Endothelial cell (in vitro differentiated cells): ENCODE data around the gene PLCB2. TPM values are rescaled to one million over a fixed set of nuclear protein-coding genes. Genes with fewer than 3 reads are reported as not detected.

ENCODE experiments used
- DNase-seq: peaks from one replicate; pipeline ENCODE4 v3.0.0; 2021; ENCODE audit warnings: low spot score
- H3K27ac Mint-ChIP-seq: one replicate; pipeline ENCODE4 v1.8.0; 2021; ENCODE audit warnings: mixed read lengths, inconsistent platforms; ENCODE audit not compliant: unreplicated experiment
- H3K27me3 Mint-ChIP-seq: one replicate; pipeline ENCODE4 v1.8.0; 2021; ENCODE audit warnings: mild to moderate bottlenecking, moderate library complexity, mixed read lengths, inconsistent platforms; ENCODE audit not compliant: unreplicated experiment
- H3K36me3 Mint-ChIP-seq: one replicate; pipeline ENCODE4 v1.8.0; 2021; ENCODE audit warnings: mild to moderate bottlenecking, low read depth, mixed read lengths, inconsistent platforms; ENCODE audit not compliant: unreplicated experiment
- H3K4me1 Mint-ChIP-seq: one replicate; pipeline ENCODE4 v1.8.0; 2021; ENCODE audit warnings: mild to moderate bottlenecking, mixed read lengths, inconsistent platforms; ENCODE audit not compliant: unreplicated experiment
- H3K4me3 Mint-ChIP-seq: one replicate; pipeline ENCODE4 v1.8.0; 2021; ENCODE audit warnings: mild to moderate bottlenecking, mixed read lengths, inconsistent platforms; ENCODE audit not compliant: unreplicated experiment
- H3K9me3 Mint-ChIP-seq: one replicate; pipeline ENCODE4 v1.8.0; 2021; ENCODE audit warnings: mixed read lengths, inconsistent platforms; ENCODE audit not compliant: unreplicated experiment
- total RNA-seq: library from RNA; stranded (reverse); fragmentation: NEBNext Ultra II Directional; extraction: Animal tissue kit (Norgen Biotek cat#: 25700); gene quantifications from one replicate; pipeline ENCODE4 v1.2.1, GENCODE V29; 2021; ENCODE audit not compliant: unreplicated experiment
- TF ChIP-seq, protein P1 (sequence below): fragments of 200-600 bp; sonication (generic); IDR thresholded peaks from one replicate; pipeline ENCODE4 v1.5.0; 2021; ENCODE audit warnings: antibody characterized with exemption; ENCODE audit not compliant: unreplicated experiment

The PLCB2 gene
- total RNA-seq, 1 donor from 2014 or later, result 71.3 TPM

DNA sequence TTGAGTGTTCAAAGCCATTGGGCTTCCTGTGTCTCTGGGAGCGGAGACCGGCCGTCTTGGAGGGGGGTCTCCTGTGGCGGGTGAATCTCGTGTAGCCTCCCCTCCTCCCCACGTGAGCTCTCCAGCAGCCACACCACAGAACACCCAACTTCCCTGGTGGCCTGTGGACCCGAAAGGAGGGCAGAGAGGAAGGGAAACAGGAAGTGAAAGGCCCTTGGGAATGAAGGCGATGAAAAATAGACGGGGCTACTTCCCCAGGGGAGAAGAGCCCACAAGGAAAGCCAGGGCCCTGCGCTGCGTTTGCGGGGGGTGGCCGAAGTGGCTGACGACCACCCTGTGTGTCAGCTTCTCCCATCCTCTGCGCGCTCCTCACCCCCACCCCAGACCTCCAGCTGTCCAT lies 30.3 kb downstream of the PLCB2 start:
- no peaks in the 10 kb centered on the region for H3K9me3 Mint-ChIP-seq
- peaks cover 17% of the 10 kb centered on the region for H3K27me3 Mint-ChIP-seq
- H3K4me3 Mint-ChIP-seq, result no peak overlapping the region
- DNase-seq, result no peak
- H3K27ac Mint-ChIP-seq, result no peak overlapping the region
- TF ChIP-seq, protein P1, sequence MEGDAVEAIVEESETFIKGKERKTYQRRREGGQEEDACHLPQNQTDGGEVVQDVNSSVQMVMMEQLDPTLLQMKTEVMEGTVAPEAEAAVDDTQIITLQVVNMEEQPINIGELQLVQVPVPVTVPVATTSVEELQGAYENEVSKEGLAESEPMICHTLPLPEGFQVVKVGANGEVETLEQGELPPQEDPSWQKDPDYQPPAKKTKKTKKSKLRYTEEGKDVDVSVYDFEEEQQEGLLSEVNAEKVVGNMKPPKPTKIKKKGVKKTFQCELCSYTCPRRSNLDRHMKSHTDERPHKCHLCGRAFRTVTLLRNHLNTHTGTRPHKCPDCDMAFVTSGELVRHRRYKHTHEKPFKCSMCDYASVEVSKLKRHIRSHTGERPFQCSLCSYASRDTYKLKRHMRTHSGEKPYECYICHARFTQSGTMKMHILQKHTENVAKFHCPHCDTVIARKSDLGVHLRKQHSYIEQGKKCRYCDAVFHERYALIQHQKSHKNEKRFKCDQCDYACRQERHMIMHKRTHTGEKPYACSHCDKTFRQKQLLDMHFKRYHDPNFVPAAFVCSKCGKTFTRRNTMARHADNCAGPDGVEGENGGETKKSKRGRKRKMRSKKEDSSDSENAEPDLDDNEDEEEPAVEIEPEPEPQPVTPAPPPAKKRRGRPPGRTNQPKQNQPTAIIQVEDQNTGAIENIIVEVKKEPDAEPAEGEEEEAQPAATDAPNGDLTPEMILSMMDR, result no peak
- H3K4me1 Mint-ChIP-seq, result peaks cover 39% of the 10 kb centered on the region
- H3K36me3 Mint-ChIP-seq, result no peaks in the 10 kb centered on the region

DNA sequence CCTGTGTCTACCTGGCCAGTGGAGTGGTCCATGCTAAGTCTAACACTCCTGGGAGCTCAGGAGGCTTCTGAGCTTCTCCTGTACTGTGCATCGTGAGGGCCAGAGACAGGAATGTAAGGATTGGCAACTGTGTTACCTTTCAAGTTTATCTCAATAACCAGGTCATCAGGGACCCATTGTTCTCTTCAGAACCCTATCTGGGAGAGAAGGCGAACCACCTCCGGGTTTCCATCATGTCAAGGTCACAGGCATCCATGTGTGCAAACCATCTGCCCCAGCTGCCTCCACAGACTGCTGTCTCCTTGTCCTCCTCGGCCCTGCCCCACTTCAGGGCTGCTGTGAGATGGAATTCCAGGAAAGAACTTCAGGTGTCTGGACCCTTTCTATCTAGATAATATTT lies 30.8 kb downstream of the PLCB2 start:
- peaks cover 17% of the 10 kb centered on the region for H3K27me3 Mint-ChIP-seq
- H3K27ac Mint-ChIP-seq, result no peak overlapping the region
- no peaks in the 10 kb centered on the region for H3K36me3 Mint-ChIP-seq
- no peak overlapping the region for H3K4me3 Mint-ChIP-seq
- no peaks in the 10 kb centered on the region for H3K9me3 Mint-ChIP-seq
- TF ChIP-seq, protein P1, result no peak
- H3K4me1 Mint-ChIP-seq, result peaks cover 39% of the 10 kb centered on the region
- no peak for DNase-seq

DNA sequence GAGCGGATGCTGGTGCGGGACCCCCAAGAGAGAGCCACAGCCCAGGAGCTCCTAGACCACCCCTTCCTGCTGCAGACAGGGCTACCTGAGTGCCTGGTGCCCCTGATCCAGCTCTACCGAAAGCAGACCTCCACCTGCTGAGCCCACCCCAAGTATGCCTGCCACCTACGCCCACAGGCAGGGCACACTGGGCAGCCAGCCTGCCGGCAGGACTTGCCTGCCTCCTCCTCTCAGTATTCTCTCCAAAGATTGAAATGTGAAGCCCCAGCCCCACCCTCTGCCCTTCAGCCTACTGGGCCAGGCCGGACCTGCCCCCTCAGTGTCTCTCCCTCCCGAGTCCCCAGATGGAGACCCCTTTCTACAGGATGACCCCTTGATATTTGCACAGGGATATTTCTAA lies 31.8 kb downstream of the PLCB2 start:
- Mint-ChIP-seq H3K4me1 (peaks cover 36% of the 10 kb centered on the region), H3K27me3 (peaks cover 13% of the 10 kb centered on the region), H3K36me3 (no peaks in the 10 kb centered on the region), H3K27ac (no peak overlapping the region), H3K4me3 (no peak overlapping the region), H3K9me3 (no peaks in the 10 kb centered on the region)
- TF ChIP-seq, protein P1, result no peak
- no peak for DNase-seq

DNA sequence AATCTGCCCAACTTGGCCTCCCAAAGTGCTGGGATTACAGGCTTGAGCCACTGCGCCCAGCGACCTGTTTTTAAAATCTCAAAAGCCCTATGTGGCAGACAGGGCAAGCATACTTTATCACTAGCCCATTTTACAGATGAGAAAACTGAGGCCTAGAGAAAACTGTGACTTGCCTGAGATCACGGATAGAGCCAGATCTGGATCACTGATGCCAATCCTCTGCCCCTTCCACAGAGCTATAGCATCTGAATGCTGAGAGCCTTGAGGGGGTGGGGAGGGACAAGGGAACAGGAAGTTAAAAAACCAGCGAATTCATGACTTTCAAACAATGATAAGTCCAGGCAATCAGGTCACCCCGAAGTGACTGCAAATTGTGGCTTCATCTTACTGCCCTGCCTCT lies 32.2 kb downstream of the PLCB2 start:
- H3K27ac Mint-ChIP-seq, result no peak overlapping the region
- peaks cover 36% of the 10 kb centered on the region for H3K4me1 Mint-ChIP-seq
- peaks cover 10% of the 10 kb centered on the region for H3K27me3 Mint-ChIP-seq
- H3K9me3 Mint-ChIP-seq, result no peaks in the 10 kb centered on the region
- H3K36me3 Mint-ChIP-seq, result no peaks in the 10 kb centered on the region
- H3K4me3 Mint-ChIP-seq, result no peak overlapping the region
- TF ChIP-seq, protein P1, result no peak
- DNase-seq, result no peak

DNA sequence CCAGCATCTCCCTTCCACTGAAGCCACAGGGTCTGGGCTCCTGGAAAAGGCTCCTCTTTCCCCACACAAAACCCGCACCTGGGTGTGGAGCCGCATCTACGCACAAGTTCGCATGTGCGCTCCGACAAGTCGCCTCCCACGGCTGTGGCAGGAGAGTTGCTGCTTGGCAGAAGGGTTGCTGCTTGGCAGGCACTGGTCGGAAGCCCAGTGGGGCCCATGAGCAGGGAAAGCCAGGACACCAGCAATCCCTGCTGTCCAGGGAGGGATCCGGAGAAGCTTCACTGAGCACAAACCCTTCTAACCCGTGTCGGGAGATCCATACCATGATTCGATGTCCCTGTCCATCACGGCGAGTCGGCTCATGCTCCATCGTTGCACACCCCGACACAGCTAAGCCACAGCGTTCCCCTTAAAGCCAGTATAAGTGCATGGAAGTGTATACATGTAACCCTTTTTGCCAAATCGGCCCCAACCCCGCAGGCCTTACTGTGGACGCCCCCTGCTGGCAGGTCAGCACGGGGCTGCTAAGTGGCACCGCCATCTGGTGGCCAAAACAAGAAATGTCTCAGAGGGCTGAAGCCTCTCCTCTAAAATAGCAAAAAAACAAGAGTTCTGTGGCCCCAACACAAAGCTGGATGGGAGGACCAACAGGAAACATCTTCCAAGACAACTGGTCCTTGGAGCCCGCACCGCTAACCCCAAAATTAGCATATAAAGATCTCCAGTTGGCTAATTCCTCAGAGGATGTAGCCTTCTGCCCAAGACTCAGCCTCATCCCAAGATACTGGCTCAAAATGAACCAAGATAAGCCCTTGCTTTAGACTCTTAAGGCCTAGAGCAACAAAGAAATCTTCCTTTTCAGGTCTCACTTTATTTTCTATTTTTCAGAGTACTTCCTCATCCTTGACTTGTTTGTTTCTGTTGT lies 33.1 kb downstream of the PLCB2 start:
- Mint-ChIP-seq H3K4me3 (no peak overlapping the region), H3K4me1 (peaks cover 36% of the 10 kb centered on the region), H3K27me3 (peaks cover 3% of the 10 kb centered on the region), H3K27ac (no peak overlapping the region), H3K36me3 (no peaks in the 10 kb centered on the region), H3K9me3 (no peaks in the 10 kb centered on the region)
- TF ChIP-seq, protein P1, result peak; percentile 100
- peak; percentile 92 for DNase-seq
